ENCODE results near the gene ADM5.
A peak's percentile ranks its signal among the peaks of the same experiment; 100 is the strongest.

The ADM5 gene

DNA sequence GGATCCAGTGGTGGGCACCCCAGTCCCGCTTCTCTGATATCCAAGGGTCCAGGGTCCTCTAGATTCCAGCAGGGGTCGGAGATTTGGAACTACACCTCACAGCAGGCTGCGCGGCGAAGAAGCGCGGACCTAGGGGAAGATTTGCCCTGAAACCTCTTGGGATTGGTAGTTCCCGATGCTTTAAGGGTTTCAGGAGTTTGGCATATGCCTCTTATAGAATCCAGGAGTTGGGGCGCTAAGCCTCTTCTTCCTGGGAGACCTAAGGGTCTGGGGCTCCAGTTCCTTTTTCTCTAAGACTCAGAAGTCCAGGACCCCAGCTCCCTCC, 23.3 kb upstream of the ADM5 start:
- Mint-ChIP-seq H3K4me1 (ENCODE audit: low read depth) (peaks cover 41% of the 10 kb centered on the region), H3K9me3 (no peaks in the 10 kb centered on the region), H3K4me3 (peak overlapping the region; percentile 97)

GRCh38 chr19:49667473-49667872, 21.9 kb upstream of the ADM5 start:
- peak overlapping the region; percentile 49 for H3K27ac Mint-ChIP-seq

More for the DNA sequence above, 23.3 kb upstream of the ADM5 start:
- Mint-ChIP-seq H3K27ac (peak overlapping the region; percentile 92), H3K36me3 (ENCODE audit: low read depth) (peaks cover 17% of the 10 kb centered on the region), H3K27me3 (ENCODE audit: low read depth) (no peaks in the 10 kb centered on the region)

DNA sequence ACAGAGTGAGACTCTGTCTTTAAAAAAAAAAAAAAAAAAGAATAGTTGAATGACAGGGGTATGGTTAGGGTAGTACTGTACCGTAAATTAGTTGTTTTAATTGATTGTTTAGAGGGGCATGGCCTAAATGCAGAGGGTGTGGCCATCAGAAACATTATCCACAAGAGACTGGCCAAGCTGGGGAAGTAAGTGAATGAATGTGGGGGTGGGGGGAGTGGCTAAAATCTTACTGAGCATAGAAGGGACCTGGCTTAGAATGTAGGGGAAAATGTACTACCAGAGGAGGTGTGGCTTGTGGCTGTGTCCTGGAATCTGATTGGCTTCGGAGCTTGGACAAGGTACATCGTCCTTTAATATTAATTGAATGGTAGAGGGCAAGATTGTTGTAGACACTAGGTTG, 19.9 kb upstream of the ADM5 start:
- Mint-ChIP-seq H3K4me3 (no peak overlapping the region), H3K9me3 (no peaks in the 10 kb centered on the region), H3K27me3 (ENCODE audit: low read depth) (no peaks in the 10 kb centered on the region), H3K36me3 (ENCODE audit: low read depth) (peaks cover 24% of the 10 kb centered on the region), H3K4me1 (ENCODE audit: low read depth) (peaks cover 34% of the 10 kb centered on the region), H3K27ac (no peak overlapping the region)

More at GRCh38 chr19:49667473-49667872, 21.9 kb upstream of the ADM5 start:
- H3K4me1 Mint-ChIP-seq (ENCODE audit: low read depth) = peaks cover 47% of the 10 kb centered on the region
- no peaks in the 10 kb centered on the region for H3K27me3 Mint-ChIP-seq (ENCODE audit: low read depth)
- no peaks in the 10 kb centered on the region for H3K9me3 Mint-ChIP-seq
- peak overlapping the region; percentile 97 for H3K4me3 Mint-ChIP-seq
- H3K36me3 Mint-ChIP-seq (ENCODE audit: low read depth) = peaks cover 24% of the 10 kb centered on the region

DNA sequence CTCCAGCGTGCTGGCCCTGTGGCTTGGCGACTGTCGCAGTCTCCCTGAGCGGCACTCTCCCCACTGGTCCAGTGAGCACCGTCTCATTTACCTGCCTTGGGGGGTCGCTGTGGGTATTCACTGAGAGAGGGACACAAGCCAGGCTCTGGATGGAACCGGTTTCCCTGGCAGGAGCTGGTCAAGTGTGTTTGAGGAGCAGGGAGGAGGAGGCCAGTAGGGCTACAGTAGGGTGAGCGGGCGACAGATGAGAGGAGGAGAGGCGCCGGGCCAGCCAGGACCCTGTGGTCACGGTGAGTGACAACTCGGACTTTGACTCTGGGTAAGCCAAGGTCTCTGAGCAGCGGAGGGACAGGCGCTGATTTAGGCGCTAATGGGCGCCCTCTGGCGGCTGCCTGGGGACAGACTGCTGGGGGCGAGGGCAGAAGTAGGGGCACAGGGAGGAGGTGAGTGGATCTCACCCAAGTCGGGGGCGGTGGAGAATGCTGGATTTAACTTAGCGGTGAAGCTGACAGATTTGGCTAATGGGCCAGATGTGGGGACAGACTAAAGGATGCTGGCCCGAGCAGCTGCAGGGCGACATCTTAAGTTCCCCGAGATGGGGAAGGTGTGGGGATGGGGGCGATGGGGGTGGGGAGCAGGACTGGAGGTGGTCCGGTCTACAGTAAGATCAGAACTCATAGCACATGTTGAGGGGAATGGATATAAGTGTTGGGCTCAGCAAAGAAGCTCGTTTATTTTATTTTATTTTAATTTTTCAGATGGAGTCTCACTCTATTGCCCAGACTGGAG, 17.1 kb upstream of the ADM5 start:
- no peak overlapping the region for H3K4me3 Mint-ChIP-seq
- H3K36me3 Mint-ChIP-seq (ENCODE audit: low read depth) = peaks cover 19% of the 10 kb centered on the region
- peaks cover 19% of the 10 kb centered on the region for H3K4me1 Mint-ChIP-seq (ENCODE audit: low read depth)
- no peaks in the 10 kb centered on the region for H3K27me3 Mint-ChIP-seq (ENCODE audit: low read depth)
- H3K9me3 Mint-ChIP-seq = no peaks in the 10 kb centered on the region
- peak overlapping the region; percentile 49 for H3K27ac Mint-ChIP-seq

GRCh38 chr19:49676136-49676783, 13.1 kb upstream of the ADM5 start:
- Mint-ChIP-seq H3K9me3 (no peaks in the 10 kb centered on the region), H3K4me1 (ENCODE audit: low read depth) (peaks cover 27% of the 10 kb centered on the region), H3K27ac (peak overlapping the region; percentile 99), H3K4me3 (peak overlapping the region; percentile 99), H3K27me3 (ENCODE audit: low read depth) (no peaks in the 10 kb centered on the region), H3K36me3 (ENCODE audit: low read depth) (peaks cover 16% of the 10 kb centered on the region)

GRCh38 chr19:49676784-49677230, 12.6 kb upstream of the ADM5 start:
- Mint-ChIP-seq H3K27me3 (ENCODE audit: low read depth) (no peaks in the 10 kb centered on the region), H3K9me3 (no peaks in the 10 kb centered on the region), H3K4me1 (ENCODE audit: low read depth) (peaks cover 27% of the 10 kb centered on the region), H3K27ac (peak overlapping the region; percentile 99), H3K36me3 (ENCODE audit: low read depth) (peaks cover 16% of the 10 kb centered on the region), H3K4me3 (peak overlapping the region; percentile 99)

GRCh38 chr19:49677231-49677900, 12.0 kb upstream of the ADM5 start, which contains the start of gene PRMT1:
Gene PRMT1, plus strand, starts transcription at chr19:49677271. Its CDS starts 10 bp downstream, at chr19:49677281.
- Mint-ChIP-seq H3K36me3 (ENCODE audit: low read depth) (peaks cover 13% of the 10 kb centered on the region), H3K27me3 (ENCODE audit: low read depth) (no peaks in the 10 kb centered on the region), H3K4me3 (peak within 1 kb of the TSS; percentile 99), H3K9me3 (no peaks in the 10 kb centered on the region), H3K27ac (peak within 1 kb of the TSS; percentile 99), H3K4me1 (ENCODE audit: low read depth) (peaks cover 21% of the 10 kb centered on the region)

DNA sequence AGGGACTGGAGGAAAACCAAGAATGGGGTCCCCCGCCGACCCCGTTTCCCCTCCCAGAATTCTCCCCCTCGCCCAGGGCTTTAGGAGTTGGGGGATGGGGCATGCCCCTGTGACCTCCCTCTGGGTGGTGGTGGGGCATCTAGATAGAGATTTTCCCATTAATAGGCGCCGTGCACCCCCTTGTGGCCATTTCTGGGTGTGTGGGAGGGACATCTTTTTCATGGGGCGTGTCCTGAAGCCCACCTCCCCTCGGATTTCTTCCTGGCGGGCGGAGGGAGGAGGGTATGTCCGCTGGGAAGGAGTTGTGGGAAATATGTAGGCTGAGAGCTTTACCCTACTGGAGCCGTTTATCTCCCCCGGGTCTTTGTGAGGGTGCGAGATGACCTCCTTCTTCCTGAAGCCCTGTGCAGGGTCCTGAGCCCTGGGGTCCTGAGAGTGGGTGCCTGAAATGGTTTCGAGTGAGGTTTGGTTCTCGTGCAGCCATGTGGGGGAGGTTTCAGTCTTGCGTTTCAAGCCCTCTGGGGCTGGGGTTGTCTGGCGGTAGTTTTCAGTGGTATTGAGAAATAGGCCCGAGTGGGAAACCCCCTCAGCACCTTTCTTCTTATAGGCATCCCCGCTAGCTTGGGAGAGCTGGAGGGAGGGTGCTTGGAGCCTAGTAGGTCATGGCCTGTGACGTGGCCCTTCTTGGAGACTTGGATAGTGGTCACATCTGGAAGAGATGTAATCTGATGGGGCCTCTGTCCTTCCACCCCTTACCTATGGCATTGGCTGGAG, 11.3 kb upstream of the ADM5 start:
- H3K9me3 Mint-ChIP-seq = no peaks in the 10 kb centered on the region
- H3K4me3 Mint-ChIP-seq = peak overlapping the region; percentile 91
- H3K4me1 Mint-ChIP-seq (ENCODE audit: low read depth) = peaks cover 23% of the 10 kb centered on the region
- H3K36me3 Mint-ChIP-seq (ENCODE audit: low read depth) = peaks cover 12% of the 10 kb centered on the region
- peak overlapping the region; percentile 97 for H3K27ac Mint-ChIP-seq
- no peaks in the 10 kb centered on the region for H3K27me3 Mint-ChIP-seq (ENCODE audit: low read depth)

- H3K4me3 Mint-ChIP-seq = no peak overlapping the region
- H3K36me3 Mint-ChIP-seq (ENCODE audit: low read depth) = peaks cover 10% of the 10 kb centered on the region
- no peaks in the 10 kb centered on the region for H3K27me3 Mint-ChIP-seq (ENCODE audit: low read depth)
- H3K4me1 Mint-ChIP-seq (ENCODE audit: low read depth) = peaks cover 23% of the 10 kb centered on the region
- no peak overlapping the region for H3K27ac Mint-ChIP-seq
- H3K9me3 Mint-ChIP-seq = no peaks in the 10 kb centered on the region
Observed at GRCh38 chr19:49678985-49679770, 10.2 kb upstream of the ADM5 start.

- H3K4me1 Mint-ChIP-seq (ENCODE audit: low read depth) = peaks cover 23% of the 10 kb centered on the region
- H3K4me3 Mint-ChIP-seq = peak overlapping the region; percentile 28
- H3K9me3 Mint-ChIP-seq = no peaks in the 10 kb centered on the region
- H3K27ac Mint-ChIP-seq = peak overlapping the region; percentile 41
- peaks cover 13% of the 10 kb centered on the region for H3K36me3 Mint-ChIP-seq (ENCODE audit: low read depth)
- no peaks in the 10 kb centered on the region for H3K27me3 Mint-ChIP-seq (ENCODE audit: low read depth)
Observed at GRCh38 chr19:49679771-49680413, 9.5 kb upstream of the ADM5 start.

DNA sequence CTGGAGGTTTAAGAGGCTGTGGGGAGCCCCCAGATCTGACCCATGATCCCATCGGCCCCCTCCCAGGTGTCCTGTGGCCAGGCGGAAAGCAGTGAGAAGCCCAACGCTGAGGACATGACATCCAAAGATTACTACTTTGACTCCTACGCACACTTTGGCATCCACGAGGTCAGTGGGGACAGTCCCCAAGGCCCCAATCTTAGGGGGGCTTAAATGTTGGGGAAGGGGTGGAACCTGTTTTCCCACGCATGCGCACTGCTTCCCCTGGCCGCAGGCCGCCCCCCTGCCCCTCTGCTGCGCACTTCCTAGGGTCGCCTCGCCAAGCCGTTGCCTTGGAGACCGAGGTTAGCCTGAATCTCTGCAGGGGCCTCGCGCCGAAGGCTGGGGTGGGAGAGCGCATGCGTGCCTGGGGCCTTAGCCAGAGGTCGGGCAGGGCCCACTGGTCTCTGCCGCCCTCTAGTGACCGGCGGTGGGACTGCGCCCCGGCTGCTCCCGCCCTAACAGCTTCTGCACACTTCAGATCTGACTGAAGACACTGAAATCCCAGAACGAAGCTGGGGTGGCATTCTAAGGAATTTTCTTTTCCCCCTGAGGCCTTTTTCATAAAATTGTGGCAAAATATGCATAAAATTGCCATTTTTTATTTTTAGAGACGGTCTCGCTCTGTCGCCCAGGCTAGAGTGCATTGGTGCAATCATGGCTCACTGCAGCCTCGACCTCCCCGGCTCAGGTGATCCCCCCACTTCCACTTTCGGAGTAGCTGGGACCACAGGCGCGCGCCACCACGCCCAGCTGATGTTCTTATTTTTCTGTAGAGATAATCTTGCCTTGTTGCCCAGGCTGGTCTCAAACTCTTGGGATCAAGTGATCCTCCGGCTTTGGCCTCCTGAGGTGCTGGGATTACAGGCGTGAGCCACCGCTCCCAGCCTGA, 8.7 kb upstream of the ADM5 start:
- no peaks in the 10 kb centered on the region for H3K27me3 Mint-ChIP-seq (ENCODE audit: low read depth)
- H3K4me1 Mint-ChIP-seq (ENCODE audit: low read depth) = peaks cover 23% of the 10 kb centered on the region
- peaks cover 17% of the 10 kb centered on the region for H3K36me3 Mint-ChIP-seq (ENCODE audit: low read depth)
- H3K27ac Mint-ChIP-seq = no peak overlapping the region
- no peak overlapping the region for H3K4me3 Mint-ChIP-seq
- no peaks in the 10 kb centered on the region for H3K9me3 Mint-ChIP-seq

DNA sequence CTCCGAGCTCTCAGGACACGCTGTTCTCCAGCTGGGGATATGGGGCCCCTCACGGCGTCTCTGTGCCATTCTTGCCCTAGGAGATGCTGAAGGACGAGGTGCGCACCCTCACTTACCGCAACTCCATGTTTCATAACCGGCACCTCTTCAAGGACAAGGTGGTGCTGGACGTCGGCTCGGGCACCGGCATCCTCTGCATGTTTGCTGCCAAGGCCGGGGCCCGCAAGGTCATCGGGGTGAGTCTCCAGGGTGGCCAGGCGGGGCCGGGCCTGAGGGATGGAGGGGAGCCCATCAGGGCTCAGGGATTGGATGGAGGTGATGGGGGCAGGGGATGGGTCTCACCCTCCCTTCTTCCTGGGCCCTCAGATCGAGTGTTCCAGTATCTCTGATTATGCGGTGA, 7.6 kb upstream of the ADM5 start:
- Mint-ChIP-seq H3K4me1 (ENCODE audit: low read depth) (peaks cover 21% of the 10 kb centered on the region), H3K27ac (no peak overlapping the region), H3K36me3 (ENCODE audit: low read depth) (peaks cover 19% of the 10 kb centered on the region), H3K27me3 (ENCODE audit: low read depth) (no peaks in the 10 kb centered on the region), H3K9me3 (no peaks in the 10 kb centered on the region), H3K4me3 (no peak overlapping the region)
